SK-N-SH treated with all-trans-retinoic acid at 6 μM for 48 hours (cell line): Measurements from ENCODE around the gene B4GALNT3.

Experiments used
- ATAC-seq: fragments of 200-7000 bp; cut with Tn5 transposase; 3 replicates; pipeline ENCODE4 v1.9.1; 2020; ENCODE audit warnings: mild to moderate bottlenecking, moderate library complexity
- ARNTL ChIP-seq: fragments of 450-650 bp; formaldehyde crosslinking; IDR thresholded peaks from 2 replicates; pipeline ENCODE4 v1.5.0; 2020; ENCODE audit warnings: low read depth, mild to moderate bottlenecking, moderate library complexity, borderline replicate concordance
- BACH2 ChIP-seq: fragments of 250-450 bp; sonication (Bioruptor Pico); IDR thresholded peaks from 2 replicates; pipeline ENCODE4 v1.9.0; 2021; ENCODE audit warnings: mild to moderate bottlenecking, borderline replicate concordance
- CREB5 ChIP-seq: fragments of 250-450 bp; sonication (Bioruptor Pico); IDR thresholded peaks from 2 replicates; pipeline ENCODE4 v1.5.1; 2020; ENCODE audit warnings: low read depth, mild to moderate bottlenecking, moderate library complexity
- CSDC2 ChIP-seq: fragments of 250-450 bp; sonication (Bioruptor Pico); IDR thresholded peaks from 2 replicates; pipeline ENCODE4 v1.5.0; 2020; ENCODE audit warnings: mild to moderate bottlenecking, moderate library complexity
- ESRRG ChIP-seq: fragments of 250-450 bp; sonication (Bioruptor Pico); IDR thresholded peaks from 2 replicates; pipeline ENCODE4 v1.6.1; 2021; ENCODE audit warnings: mild to moderate bottlenecking
- GLIS3 ChIP-seq: fragments of 250-450 bp; sonication (Bioruptor Pico); IDR thresholded peaks from 2 replicates; pipeline ENCODE4 v1.5.0; 2020; ENCODE audit warnings: mild to moderate bottlenecking, moderate library complexity
- ISL1 ChIP-seq: fragments of 250-450 bp; sonication (Bioruptor Pico); IDR thresholded peaks from 2 replicates; pipeline ENCODE4 v2.1.2; 2022; ENCODE audit warnings: mild to moderate bottlenecking, moderate library complexity
- OSR1 ChIP-seq: fragments of 250-450 bp; sonication (Bioruptor Pico); IDR thresholded peaks from 2 replicates; pipeline ENCODE4 v1.8.0; 2022; ENCODE audit warnings: moderate library complexity, mild to moderate bottlenecking, inconsistent platforms
- PPARA ChIP-seq: fragments of 250-450 bp; sonication (Bioruptor Pico); IDR thresholded peaks from 2 replicates; pipeline ENCODE4 v1.5.0; 2020; ENCODE audit warnings: mild to moderate bottlenecking, borderline replicate concordance
- RARB ChIP-seq: fragments of 250-450 bp; sonication (Bioruptor Pico); IDR thresholded peaks from 2 replicates; pipeline ENCODE4 v1.8.0; 2021; ENCODE audit warnings: mild to moderate bottlenecking, moderate library complexity
- SNAI2 ChIP-seq: fragments of 250-450 bp; sonication (Bioruptor Pico); IDR thresholded peaks from 2 replicates; pipeline ENCODE4 v1.5.0; 2020; ENCODE audit warnings: mild to moderate bottlenecking, moderate library complexity
- TCF4 ChIP-seq: fragments of 250-450 bp; sonication (Bioruptor Pico); IDR thresholded peaks from 2 replicates; pipeline ENCODE4 v1.8.0; 2021; ENCODE audit warnings: mild to moderate bottlenecking, moderate library complexity, borderline replicate concordance
- TOX ChIP-seq: fragments of 250-450 bp; sonication (Bioruptor Pico); IDR thresholded peaks from 2 replicates; pipeline ENCODE4 v1.8.0; 2021; ENCODE audit warnings: mild to moderate bottlenecking, moderate library complexity, borderline replicate concordance
- TSHZ2 ChIP-seq: fragments of 250-450 bp; sonication (Bioruptor Pico); IDR thresholded peaks from 2 replicates; pipeline ENCODE4 v1.5.0; 2020; ENCODE audit warnings: mild to moderate bottlenecking, moderate library complexity
- ZC3H10 ChIP-seq: fragments of 250-450 bp; sonication (Bioruptor Pico); IDR thresholded peaks from 2 replicates; pipeline ENCODE4 v1.5.1; 2021; ENCODE audit warnings: mild to moderate bottlenecking, moderate library complexity
- ZFP3 ChIP-seq: fragments of 250-450 bp; sonication (Bioruptor Pico); IDR thresholded peaks from 2 replicates; pipeline ENCODE4 v1.5.0; 2020; ENCODE audit warnings: mild to moderate bottlenecking, moderate library complexity
- ZFP30 ChIP-seq: fragments of 450-650 bp; formaldehyde crosslinking; IDR thresholded peaks from 2 replicates; pipeline ENCODE4 v1.5.0; 2022; ENCODE audit warnings: mild to moderate bottlenecking, moderate library complexity
- ZNF565 ChIP-seq: fragments of 450-650 bp; formaldehyde crosslinking; conservative IDR thresholded peaks from 2 replicates; pipeline ENCODE4 v1.5.0; 2020; ENCODE audit warnings: low read depth, mild to moderate bottlenecking, moderate library complexity
- ZNF70 ChIP-seq: fragments of 450-650 bp; formaldehyde crosslinking; IDR thresholded peaks from 2 replicates; pipeline ENCODE4 v1.5.0; 2020; ENCODE audit warnings: mild to moderate bottlenecking, moderate library complexity
- ZNF8 ChIP-seq: fragments of 450-650 bp; formaldehyde crosslinking; IDR thresholded peaks from 2 replicates; pipeline ENCODE4 v1.5.0; 2020; ENCODE audit warnings: mild to moderate bottlenecking, moderate library complexity
- TF ChIP-seq, protein P1 (sequence below): fragments of 250-450 bp; sonication (Bioruptor Pico); IDR thresholded peaks from 2 replicates; pipeline ENCODE4 v1.5.1; 2021; ENCODE audit warnings: mild to moderate bottlenecking, moderate library complexity
- TF ChIP-seq, protein P2 (sequence below): fragments of 250-450 bp; sonication (Bioruptor Pico); IDR thresholded peaks from 2 replicates; pipeline ENCODE4 v1.8.0; 2021; ENCODE audit warnings: low read depth, mild to moderate bottlenecking, moderate library complexity, borderline replicate concordance

Gene B4GALNT3

GRCh38 chr12:534216-534615 lies 74.5 kb downstream of the B4GALNT3 start:
- no peak for TF ChIP-seq BACH2 (CRISPR knock-in tag)
- TF ChIP-seq SNAI2 (CRISPR knock-in tag), result no peak
- TF ChIP-seq GLIS3, result no peak
- no peak for TF ChIP-seq CSDC2
- TF ChIP-seq CREB5, result no peak
- ATAC-seq, result no peak

DNA sequence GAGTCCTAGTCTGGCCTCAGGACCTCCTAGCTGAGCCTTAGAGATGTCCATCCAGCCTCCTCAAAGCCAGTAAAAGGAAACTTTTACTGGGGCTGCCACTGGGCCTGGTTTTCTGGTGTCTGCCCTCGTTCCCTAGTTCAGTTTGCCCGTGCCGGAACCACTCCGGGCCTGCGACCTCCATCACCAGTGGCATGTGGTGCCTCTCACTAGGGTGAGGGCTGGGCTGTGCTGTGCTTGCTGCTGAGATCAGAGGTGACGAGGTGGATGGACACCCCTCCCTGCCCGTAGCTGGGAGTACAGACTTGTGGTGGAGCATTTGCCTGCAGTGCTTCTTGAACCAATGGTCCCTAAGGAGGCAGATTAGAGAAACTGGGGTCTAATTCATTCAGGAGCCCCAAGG lies 75.7 kb downstream of the B4GALNT3 start:
- no peak for ATAC-seq
- TF ChIP-seq TSHZ2, result no peak
- TF ChIP-seq, protein P1, sequence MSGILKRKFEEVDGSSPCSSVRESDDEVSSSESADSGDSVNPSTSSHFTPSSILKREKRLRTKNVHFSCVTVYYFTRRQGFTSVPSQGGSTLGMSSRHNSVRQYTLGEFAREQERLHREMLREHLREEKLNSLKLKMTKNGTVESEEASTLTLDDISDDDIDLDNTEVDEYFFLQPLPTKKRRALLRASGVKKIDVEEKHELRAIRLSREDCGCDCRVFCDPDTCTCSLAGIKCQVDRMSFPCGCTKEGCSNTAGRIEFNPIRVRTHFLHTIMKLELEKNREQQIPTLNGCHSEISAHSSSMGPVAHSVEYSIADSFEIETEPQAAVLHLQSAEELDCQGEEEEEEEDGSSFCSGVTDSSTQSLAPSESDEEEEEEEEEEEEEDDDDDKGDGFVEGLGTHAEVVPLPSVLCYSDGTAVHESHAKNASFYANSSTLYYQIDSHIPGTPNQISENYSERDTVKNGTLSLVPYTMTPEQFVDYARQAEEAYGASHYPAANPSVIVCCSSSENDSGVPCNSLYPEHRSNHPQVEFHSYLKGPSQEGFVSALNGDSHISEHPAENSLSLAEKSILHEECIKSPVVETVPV (CRISPR knock-in tag), result no peak
- no peak for TF ChIP-seq ZFP30 (CRISPR knock-in tag)
- no peak for TF ChIP-seq RARB
- no peak for TF ChIP-seq CSDC2
- no peak for TF ChIP-seq TCF4 (CRISPR knock-in tag)
- no peak for TF ChIP-seq BACH2 (CRISPR knock-in tag)
- TF ChIP-seq TOX (CRISPR knock-in tag), result no peak
- TF ChIP-seq ESRRG (CRISPR knock-in tag), result no peak
- TF ChIP-seq ISL1 (CRISPR knock-in tag), result no peak
- TF ChIP-seq, protein P2, sequence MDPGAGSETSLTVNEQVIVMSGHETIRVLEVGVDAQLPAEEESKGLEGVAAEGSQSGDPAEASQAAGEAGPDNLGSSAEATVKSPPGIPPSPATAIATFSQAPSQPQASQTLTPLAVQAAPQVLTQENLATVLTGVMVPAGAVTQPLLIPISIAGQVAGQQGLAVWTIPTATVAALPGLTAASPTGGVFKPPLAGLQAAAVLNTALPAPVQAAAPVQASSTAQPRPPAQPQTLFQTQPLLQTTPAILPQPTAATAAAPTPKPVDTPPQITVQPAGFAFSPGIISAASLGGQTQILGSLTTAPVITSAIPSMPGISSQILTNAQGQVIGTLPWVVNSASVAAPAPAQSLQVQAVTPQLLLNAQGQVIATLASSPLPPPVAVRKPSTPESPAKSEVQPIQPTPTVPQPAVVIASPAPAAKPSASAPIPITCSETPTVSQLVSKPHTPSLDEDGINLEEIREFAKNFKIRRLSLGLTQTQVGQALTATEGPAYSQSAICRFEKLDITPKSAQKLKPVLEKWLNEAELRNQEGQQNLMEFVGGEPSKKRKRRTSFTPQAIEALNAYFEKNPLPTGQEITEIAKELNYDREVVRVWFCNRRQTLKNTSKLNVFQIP (CRISPR knock-in tag), result no peak
- TF ChIP-seq ZNF8 (CRISPR knock-in tag), result no peak
- no peak for TF ChIP-seq PPARA (CRISPR knock-in tag)
- TF ChIP-seq ZNF565, result no peak
- TF ChIP-seq ZNF70 (CRISPR knock-in tag), result no peak
- no peak for TF ChIP-seq CREB5
- TF ChIP-seq OSR1 (CRISPR knock-in tag), result no peak

DNA sequence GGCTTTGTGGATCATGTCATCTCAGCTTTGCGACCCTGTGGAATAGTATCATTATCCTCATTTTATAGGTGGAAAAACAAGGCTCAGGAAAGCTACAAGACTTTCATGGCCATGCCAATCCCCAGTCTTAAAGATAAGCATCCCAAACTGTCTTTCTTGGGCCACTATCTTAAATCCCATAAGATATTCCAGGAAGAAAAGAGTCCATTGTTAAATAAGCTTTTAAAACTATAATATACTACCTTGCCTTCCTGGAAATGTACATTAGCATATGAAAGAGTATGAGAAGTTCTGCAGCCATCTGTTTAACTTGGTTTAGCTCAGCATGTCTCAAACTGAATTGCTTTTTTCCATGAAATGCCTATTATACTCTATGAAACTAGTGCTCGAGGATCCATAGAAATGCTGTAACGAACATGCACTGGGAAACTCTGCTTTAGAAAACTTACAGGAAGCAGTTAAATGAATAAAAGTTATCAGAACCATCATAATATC lies 77.1 kb downstream of the B4GALNT3 start:
- no peak for ATAC-seq
- TF ChIP-seq ZNF565 (no peak), TOX (CRISPR knock-in tag) (no peak), GLIS3 (no peak), CSDC2 (no peak), ARNTL (no peak), ZNF8 (CRISPR knock-in tag) (no peak), ZFP30 (CRISPR knock-in tag) (no peak), OSR1 (CRISPR knock-in tag) (no peak), ZNF70 (CRISPR knock-in tag) (no peak), ESRRG (CRISPR knock-in tag) (no peak), PPARA (CRISPR knock-in tag) (no peak), ZC3H10 (no peak), BACH2 (CRISPR knock-in tag) (no peak), RARB (no peak)

GRCh38 chr12:537772-538171 lies 78.0 kb downstream of the B4GALNT3 start:
- no peak for ATAC-seq
- TF ChIP-seq TOX (CRISPR knock-in tag) (no peak), PPARA (CRISPR knock-in tag) (no peak), RARB (no peak), OSR1 (CRISPR knock-in tag) (no peak), ZFP3 (CRISPR knock-in tag) (no peak), ISL1 (CRISPR knock-in tag) (no peak), TCF4 (CRISPR knock-in tag) (no peak)
- TF ChIP-seq, protein P1 (CRISPR knock-in tag), result no peak
- TF ChIP-seq, all 23 proteins: peak for 0
